ENCODE measurements around the gene ZCCHC2. TPM values are rescaled to one million over a fixed set of nuclear protein-coding genes. Genes with fewer than 3 reads are reported as not detected.

The ZCCHC2 gene
- total RNA-seq, 1 experiment from 2014 or later: 12.4 TPM

DNA sequence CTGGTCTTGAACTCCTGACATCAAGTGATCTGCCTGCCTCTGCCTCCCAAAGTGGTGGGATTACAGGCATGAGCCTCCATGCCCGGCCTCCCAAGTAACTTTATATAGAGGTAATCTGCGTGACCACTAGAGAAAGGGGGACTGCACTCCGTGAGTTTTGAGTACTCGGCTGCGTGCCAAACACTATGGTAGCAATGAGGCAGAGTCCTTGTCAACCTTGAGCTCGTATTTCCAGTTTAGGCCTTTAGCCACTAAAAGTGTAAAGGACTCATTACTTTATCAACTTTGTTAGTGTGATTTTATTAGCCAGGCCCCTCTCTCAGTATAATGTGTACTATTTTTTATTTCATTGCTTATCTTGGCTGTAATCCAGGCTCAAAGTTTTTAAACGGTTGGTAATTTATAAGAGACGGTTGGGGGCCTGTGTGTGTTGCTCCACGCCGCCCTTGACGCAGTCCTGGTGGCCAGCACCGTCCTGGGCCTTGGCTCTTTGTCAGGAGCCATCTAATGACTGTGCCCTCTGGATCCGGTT lies 56.2 kb downstream of the ZCCHC2 start:
- H3K27ac ChIP-seq (ENCODE audit: insufficient read length, low read depth, low read length): no peak overlapping the region
- H4K20me1 ChIP-seq (ENCODE audit: control insufficient read depth, insufficient read depth, insufficient read length): no peaks in the 10 kb centered on the region
- H3K23ac ChIP-seq (ENCODE audit: insufficient read length, low read depth, low read length): no peak overlapping the region
- no peak overlapping the region for H2AFZ ChIP-seq (ENCODE audit: low read length)
- TF ChIP-seq CTCF (conservative IDR thresholded peaks at IDR 0.05): no peak
- H4K5ac ChIP-seq (ENCODE audit: insufficient read length, low read depth, low read length): no peak overlapping the region
- H3K27me3 ChIP-seq (ENCODE audit: insufficient read depth, low read length): no peaks in the 10 kb centered on the region
- no CpG with 5 or more reads among the region's 13 CpGs for WGBS (ENCODE audit: extremely low coverage, insufficient read length, low lambda C conversion rate)
- H3K79me2 ChIP-seq (ENCODE audit: insufficient read depth, low read length): no peaks in the 10 kb centered on the region
- no peak overlapping the region for H4K91ac ChIP-seq (ENCODE audit: insufficient read length, low read depth, low read length)
- H3K79me1 ChIP-seq (ENCODE audit: insufficient read depth, low read depth, low read length, poor library complexity, severe bottlenecking): no peaks in the 10 kb centered on the region
- DNase-seq: no peak
- H3K36me3 Mint-ChIP-seq (ENCODE audit: insufficient read depth in 1 of 3, low read depth in 3 of 3): peaks cover 15 to 29% (median 20%) of the 10 kb centered on the region in 3 experiments
- H3K27ac Mint-ChIP-seq: peak overlapping the region in 1 of 3 experiments; percentile 14; a peak in 1 of 7 replicates
- no peak overlapping the region for H3K56ac ChIP-seq (ENCODE audit: insufficient read length, low read depth, low read length)
- H3K4me3 Mint-ChIP-seq: no peak overlapping the region
- no peak overlapping the region for H2BK5ac ChIP-seq (ENCODE audit: insufficient read length, low read length)
- peaks cover 2% of the 10 kb centered on the region; the same call in 1 of the 2 replicates for H3K4me1 ChIP-seq (ENCODE audit: insufficient read depth, low read length)
- H3K18ac ChIP-seq (ENCODE audit: insufficient read length, low read depth, low read length): no peak overlapping the region
- H2BK20ac ChIP-seq (ENCODE audit: low read depth, low read length, poor library complexity, severe bottlenecking): no peak overlapping the region
- H3K23me2 ChIP-seq (ENCODE audit: insufficient read length, low read depth, low read length, poor library complexity, severe bottlenecking): no peaks in the 10 kb centered on the region
- H3K27me3 Mint-ChIP-seq (ENCODE audit: low read depth): no peaks in the 10 kb centered on the region
- H2BK15ac ChIP-seq (ENCODE audit: low read depth, low read length): no peak overlapping the region
- H3K9ac ChIP-seq (ENCODE audit: extremely low read depth, insufficient read length, low read length): no peak overlapping the region
- H3K9me3 ChIP-seq (ENCODE audit: control insufficient read depth, low read depth, low read length): no peaks in the 10 kb centered on the region
- no peak overlapping the region for H2AK5ac ChIP-seq (ENCODE audit: insufficient read length, low read length)
- peaks cover 6 to 11% of the 10 kb centered on the region in 2 experiments for H3K4me1 Mint-ChIP-seq
- H2BK12ac ChIP-seq (ENCODE audit: insufficient read length, low read depth, low read length): no peak overlapping the region
- H2BK120ac ChIP-seq (ENCODE audit: low read depth, low read length, poor library complexity, severe bottlenecking): no peak overlapping the region
- H3K4ac ChIP-seq (ENCODE audit: low read depth, low read length): no peak overlapping the region
- no peak overlapping the region for H4K8ac ChIP-seq (replicated peaks; ENCODE audit: insufficient read length, low read depth, low read length)
- H3K14ac ChIP-seq (ENCODE audit: insufficient read depth, low read length): no peak overlapping the region
- no peak overlapping the region for H3K4me2 ChIP-seq (ENCODE audit: insufficient read depth, insufficient read length, low read length)
- H3T11ph ChIP-seq (ENCODE audit: low read length): no peak overlapping the region
- no peaks in the 10 kb centered on the region for H3K9me3 Mint-ChIP-seq

All from H9 (cell line).